A549 treated with AZD9567 at 1 μM for 4 hours (cell line): Measurements from ENCODE around the gene HLA-DOB. TPM values are rescaled to one million over a fixed set of nuclear protein-coding genes. Genes with fewer than 3 reads are reported as not detected.

Experiments
- total RNA-seq: library from RNA; stranded (reverse); fragments of 200-300 nt; extraction: Qiagen RNA extraction; gene quantifications from 5 replicates; pipeline ENCODE4 v1.2.3, GENCODE V29; 2022; ENCODE audit not compliant: insufficient read depth

HLA-DOB gene
- 0.10 to 0.19 TPM (median 0.17 TPM) in 4 of 5 replicates, not detected in the other for total RNA-seq

DNA sequence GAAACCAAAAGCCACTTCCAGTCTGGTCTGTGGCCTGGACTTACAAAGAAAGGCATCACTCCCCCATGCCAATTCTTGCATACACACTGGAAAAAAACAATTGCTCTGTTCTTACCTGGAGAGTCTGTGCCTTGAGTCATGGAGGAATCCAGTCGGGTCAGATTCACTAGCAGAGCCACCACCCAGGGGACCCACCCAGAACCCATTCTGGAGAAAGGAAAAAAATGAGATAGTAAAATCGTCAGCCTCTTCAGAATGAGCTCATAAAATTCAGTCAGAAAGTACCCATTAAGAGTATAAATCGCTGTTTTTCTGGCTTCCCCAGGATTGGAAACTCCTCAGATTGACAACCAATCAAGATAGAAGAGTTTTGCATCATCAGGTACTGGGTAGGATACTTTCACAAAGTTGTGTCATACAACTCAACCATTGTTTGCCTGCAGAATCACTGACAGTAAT, at the start of gene HLA-DOB:
TSS of gene HLA-DOB (minus strand) at position 257 of the 459 bp plus-strand sequence. CDS start at position 206, 51 bp downstream.

DNA sequence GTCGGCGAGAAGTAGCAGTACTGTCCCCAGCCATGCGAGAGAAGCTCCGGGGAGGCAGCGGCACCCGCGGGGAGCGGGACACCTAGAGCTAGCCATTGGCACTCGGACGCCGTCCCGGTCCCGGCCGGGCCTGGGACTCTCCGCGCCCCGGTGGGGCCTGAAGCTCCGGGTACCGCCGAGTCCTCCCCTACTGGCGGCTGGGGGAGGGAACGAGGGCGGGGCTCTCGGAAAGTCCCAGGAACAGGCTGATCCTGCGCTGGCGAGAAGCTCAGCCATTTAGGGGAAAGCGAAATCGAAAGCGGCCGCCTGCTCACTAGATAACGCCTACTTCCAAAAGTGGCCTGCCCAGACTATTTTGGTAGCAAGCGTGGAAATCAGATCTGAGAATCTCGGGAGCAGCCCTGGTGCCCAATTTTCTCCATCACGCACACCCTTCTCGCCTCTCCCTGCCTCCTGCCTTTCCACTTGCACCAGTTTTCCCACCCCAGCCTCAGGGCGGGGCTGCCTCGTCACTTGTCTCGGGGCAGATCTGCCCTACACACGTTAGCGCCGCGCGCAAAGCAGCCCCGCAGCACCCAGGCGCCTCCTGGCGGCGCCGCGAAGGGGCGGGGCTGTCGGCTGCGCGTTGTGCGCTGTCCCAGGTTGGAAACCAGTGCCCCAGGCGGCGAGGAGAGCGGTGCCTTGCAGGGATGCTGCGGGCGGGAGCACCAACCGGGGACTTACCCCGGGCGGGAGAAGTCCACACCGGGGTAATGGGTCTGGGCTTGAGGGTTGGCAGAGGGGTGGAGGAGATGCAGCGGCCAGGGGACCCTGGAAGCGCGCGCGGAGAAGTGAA, 37.0 kb upstream of the HLA-DOB start, which contains the start of the genes PSMB9 and TAP1:
TSS of gene PSMB9 (plus strand) at position 652 of the 835 bp plus-strand sequence. CDS start at position 690, 38 bp downstream.
TSS of gene TAP1 (minus strand) at position 164 of the 835 bp plus-strand sequence. CDS start at position 96, 68 bp downstream.

DNA sequence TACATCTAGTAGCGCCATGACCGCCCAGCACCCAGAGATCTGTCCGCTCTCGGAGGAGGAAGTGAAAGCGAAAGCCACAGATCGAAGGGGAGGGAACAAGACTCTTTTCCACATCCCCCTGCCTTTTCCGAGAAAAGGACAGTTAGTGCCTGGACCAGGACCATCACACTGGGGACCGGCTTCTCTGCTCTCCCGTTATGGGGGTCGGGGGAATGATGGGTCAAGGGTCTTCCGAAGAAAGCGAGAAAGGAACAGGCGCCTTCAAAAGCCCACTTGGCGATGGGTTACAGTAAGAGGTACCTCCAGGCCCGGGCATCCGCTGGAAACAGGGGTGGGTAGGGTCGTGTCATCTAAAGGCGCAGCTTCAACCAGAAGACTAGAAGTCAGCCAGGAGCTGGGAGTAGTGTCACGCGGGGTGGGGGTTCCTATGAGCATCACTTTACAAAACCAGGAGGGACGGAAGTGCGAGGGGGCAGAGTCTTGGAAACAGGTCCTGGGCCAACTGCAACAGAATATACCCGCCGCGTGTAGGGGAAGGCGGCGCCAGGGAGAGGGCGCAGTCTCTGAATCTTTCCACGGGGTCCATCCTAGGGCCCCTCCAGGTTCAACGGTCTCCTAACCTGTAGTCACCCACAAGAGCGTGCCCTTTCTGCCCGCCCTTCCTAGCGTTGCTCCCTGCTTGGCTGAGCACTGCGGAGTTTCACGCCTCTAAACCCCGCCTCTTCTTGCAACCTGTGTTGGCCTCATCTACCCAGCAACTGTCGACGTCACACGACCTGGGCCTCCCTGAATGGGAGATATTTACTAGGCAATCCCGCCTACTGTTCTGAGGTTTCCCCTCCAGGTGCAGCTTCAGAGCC, 27.4 kb upstream of the HLA-DOB start, which contains the start of gene PSMB8:
TSS of gene PSMB8 (minus strand) at position 69 of the 860 bp plus-strand sequence. CDS start at position 18, 51 bp downstream.

DNA sequence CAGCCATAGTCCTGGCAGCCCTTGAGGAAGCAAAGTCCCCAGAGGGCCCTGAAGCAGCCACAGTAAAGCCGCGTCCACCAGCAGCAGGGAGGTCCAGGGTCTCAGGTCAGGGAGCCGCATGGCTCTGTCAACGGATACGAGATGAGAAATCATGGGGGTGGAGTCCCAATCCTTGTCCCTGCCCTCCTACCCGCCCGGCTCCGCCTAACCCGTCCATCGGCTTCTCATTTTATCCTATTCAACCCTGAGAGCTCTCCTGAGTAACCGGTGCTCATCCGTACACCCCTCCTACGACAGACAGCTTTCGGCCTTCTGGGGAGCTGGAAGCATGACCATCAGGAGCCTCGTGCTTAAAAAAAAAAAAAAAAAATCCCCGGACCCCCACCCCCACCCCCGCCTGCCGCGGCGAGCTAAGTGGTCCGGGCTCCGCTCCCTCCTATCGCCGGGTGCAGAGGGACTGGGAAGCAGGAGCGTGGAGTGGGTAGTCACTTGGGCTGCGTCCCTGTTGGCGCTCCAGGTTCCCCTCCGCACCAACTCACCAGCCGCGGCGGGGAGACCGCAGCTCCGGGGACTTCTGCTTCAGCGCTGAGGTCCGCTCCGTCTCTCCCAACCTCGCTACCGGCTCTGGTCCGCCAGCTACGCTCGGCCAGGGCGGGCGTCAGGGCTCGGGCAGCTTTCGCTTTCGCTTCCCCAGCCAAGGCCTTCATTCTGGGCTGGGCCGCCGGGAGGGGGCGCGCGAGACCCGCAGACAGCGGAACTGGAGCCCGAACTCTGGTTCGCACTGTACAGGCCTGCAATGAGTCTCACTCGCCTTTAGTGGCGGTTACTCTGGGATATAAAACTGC, 21.5 kb upstream of the HLA-DOB start, which contains the start of gene TAP2:
TSS of gene TAP2 (minus strand) at position 626 of the 845 bp plus-strand sequence. CDS start at position 120, 506 bp downstream.

DNA sequence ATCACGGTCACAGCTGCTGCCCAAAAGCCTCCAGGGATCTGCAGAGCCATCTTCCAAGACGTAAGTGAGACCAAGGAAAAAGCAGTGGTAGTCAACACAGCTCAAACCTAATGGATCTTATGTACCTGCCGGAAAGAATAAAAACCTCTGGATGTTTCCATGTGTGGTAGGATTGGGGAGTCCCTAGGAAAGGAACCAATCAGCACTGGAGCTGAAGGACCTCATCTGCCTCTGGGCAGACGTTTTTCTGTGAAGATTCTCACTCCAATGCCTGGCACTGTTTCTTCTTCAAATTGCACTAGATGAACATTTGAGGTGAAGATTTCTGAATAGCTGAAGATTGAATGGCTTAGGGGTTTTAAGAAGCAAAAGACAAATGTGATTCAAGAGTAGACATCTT, 53.4 kb downstream of the HLA-DOB start, which contains the start of gene HLA-DQB2:
TSS of gene HLA-DQB2 (minus strand) at position 112 of the 400 bp plus-strand sequence. CDS start at position 50, 62 bp downstream.

Other genes with a start within 250 kb of the HLA-DOB start
- not detected in 5 replicates for gene HLA-DRB1, start 227.2 kb downstream of the HLA-DOB start, total RNA-seq
- not detected in 5 replicates for gene HLA-DQA1, start 179.6 kb downstream of the HLA-DOB start, total RNA-seq
- not detected in 5 replicates for gene HLA-DQB1, start 150.3 kb downstream of the HLA-DOB start, total RNA-seq
- not detected in 5 replicates for gene HLA-DQA2, start 75.6 kb downstream of the HLA-DOB start, total RNA-seq
- gene HLA-DQB2, start 53.5 kb downstream of the HLA-DOB start, total RNA-seq = not detected in 5 replicates
- gene TAP2, start 21.7 kb upstream of the HLA-DOB start, total RNA-seq = 17.5 to 28.0 TPM (median 20.4 TPM) in 5 replicates
- 10.9 to 22.2 TPM (median 17.8 TPM) in 5 replicates for gene PSMB8, start 27.0 kb upstream of the HLA-DOB start, total RNA-seq
- 25.4 to 36.3 TPM (median 33.4 TPM) in 5 replicates for gene TAP1, start 36.7 kb upstream of the HLA-DOB start, total RNA-seq
- 16.3 to 23.4 TPM (median 17.7 TPM) in 5 replicates for gene PSMB9, start 37.2 kb upstream of the HLA-DOB start, total RNA-seq
- 1.4 to 2.4 TPM (median 2.2 TPM) in 4 of 5 replicates, not detected in the other for gene HLA-DMB, start 124.0 kb upstream of the HLA-DOB start, total RNA-seq
- gene HLA-DMA, start 136.1 kb upstream of the HLA-DOB start, total RNA-seq = 2.7 to 7.3 TPM (median 3.3 TPM) in 5 replicates
- 143 to 170 TPM (median 152 TPM) in 5 replicates for gene BRD2, start 151.6 kb upstream of the HLA-DOB start, total RNA-seq
- gene HLA-DOA, start 192.6 kb upstream of the HLA-DOB start, total RNA-seq = 0.02 TPM in 1 of 5 replicates, not detected in the others